Progenitor cell of endocrine pancreas (in vitro differentiated cells): ENCODE measurements around the gene DPY19L1. TPM values are rescaled to one million over a fixed set of nuclear protein-coding genes. Genes with fewer than 3 reads are reported as not detected.
A peak's percentile ranks its signal among the peaks of the same experiment; 100 is the strongest.

Experiments used
- DNase-seq: peaks from one replicate; pipeline ENCODE4 v3.0.0; 2021; ENCODE audit warnings: low spot score; ENCODE audit not compliant: unreplicated experiment
- H3K27ac Mint-ChIP-seq: 2 replicates; pipeline ENCODE4 v1.8.0; 2021; ENCODE audit warnings: mild to moderate bottlenecking, moderate library complexity, mixed read lengths
- H3K27me3 Mint-ChIP-seq: 2 replicates; pipeline ENCODE4 v1.8.0; 2021; ENCODE audit warnings: mixed read lengths
- H3K36me3 Mint-ChIP-seq: 2 replicates; pipeline ENCODE4 v1.8.0; 2022; ENCODE audit warnings: mixed read lengths; ENCODE audit not compliant: insufficient read depth
- H3K4me1 Mint-ChIP-seq: 2 replicates; pipeline ENCODE4 v1.8.0; 2021; ENCODE audit warnings: low read depth, mixed read lengths
- H3K4me3 Mint-ChIP-seq: 2 replicates; pipeline ENCODE4 v1.8.0; 2021; ENCODE audit warnings: low read depth, mild to moderate bottlenecking, moderate library complexity, mixed read lengths
- H3K9me3 Mint-ChIP-seq: 2 replicates; pipeline ENCODE4 v1.8.0; 2021; ENCODE audit warnings: low read depth, mixed read lengths
- total RNA-seq: library from RNA; stranded (reverse); gene quantifications from 2 replicates; pipeline ENCODE4 v1.2.1, GENCODE V29; 2021
- TF ChIP-seq, protein P1 (sequence below): fragments of 200-600 bp; sonication (generic); IDR thresholded peaks from one replicate; pipeline ENCODE4 v1.5.0; 2021; ENCODE audit warnings: antibody characterized with exemption, mild to moderate bottlenecking; ENCODE audit not compliant: unreplicated experiment

DPY19L1 gene
- total RNA-seq, 1 donor from 2014 or later, result 31.6 TPM

DNA sequence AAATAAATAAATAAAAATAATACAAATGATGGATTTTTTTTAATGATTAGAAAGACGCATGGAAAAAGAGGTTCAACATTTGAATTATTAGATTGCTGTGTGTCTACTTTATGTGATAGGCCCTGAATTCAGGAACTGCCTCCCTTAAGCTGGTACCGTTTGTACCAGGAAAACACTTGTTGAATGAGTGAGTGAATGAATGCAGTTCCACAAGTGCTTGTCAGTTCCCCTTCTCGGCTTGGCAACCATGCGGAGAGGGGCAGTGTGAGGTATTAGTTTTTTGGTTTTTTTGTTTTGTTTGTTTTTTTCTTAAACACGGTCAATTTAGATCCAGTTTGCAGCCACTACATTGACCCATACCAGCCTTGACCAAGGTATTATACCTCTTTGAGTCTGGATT is 2.1 kb upstream of the DPY19L1 start:
- peaks cover 20% of the 10 kb centered on the region for H3K4me1 Mint-ChIP-seq
- TF ChIP-seq, protein P1, sequence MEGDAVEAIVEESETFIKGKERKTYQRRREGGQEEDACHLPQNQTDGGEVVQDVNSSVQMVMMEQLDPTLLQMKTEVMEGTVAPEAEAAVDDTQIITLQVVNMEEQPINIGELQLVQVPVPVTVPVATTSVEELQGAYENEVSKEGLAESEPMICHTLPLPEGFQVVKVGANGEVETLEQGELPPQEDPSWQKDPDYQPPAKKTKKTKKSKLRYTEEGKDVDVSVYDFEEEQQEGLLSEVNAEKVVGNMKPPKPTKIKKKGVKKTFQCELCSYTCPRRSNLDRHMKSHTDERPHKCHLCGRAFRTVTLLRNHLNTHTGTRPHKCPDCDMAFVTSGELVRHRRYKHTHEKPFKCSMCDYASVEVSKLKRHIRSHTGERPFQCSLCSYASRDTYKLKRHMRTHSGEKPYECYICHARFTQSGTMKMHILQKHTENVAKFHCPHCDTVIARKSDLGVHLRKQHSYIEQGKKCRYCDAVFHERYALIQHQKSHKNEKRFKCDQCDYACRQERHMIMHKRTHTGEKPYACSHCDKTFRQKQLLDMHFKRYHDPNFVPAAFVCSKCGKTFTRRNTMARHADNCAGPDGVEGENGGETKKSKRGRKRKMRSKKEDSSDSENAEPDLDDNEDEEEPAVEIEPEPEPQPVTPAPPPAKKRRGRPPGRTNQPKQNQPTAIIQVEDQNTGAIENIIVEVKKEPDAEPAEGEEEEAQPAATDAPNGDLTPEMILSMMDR, result no peak
- no peak for DNase-seq
- H3K27ac Mint-ChIP-seq, result no peak overlapping the region
- peaks cover 7% of the 10 kb centered on the region for H3K27me3 Mint-ChIP-seq
- H3K36me3 Mint-ChIP-seq, result no peaks in the 10 kb centered on the region
- H3K4me3 Mint-ChIP-seq, result no peak overlapping the region
- H3K9me3 Mint-ChIP-seq, result no peaks in the 10 kb centered on the region

DNA sequence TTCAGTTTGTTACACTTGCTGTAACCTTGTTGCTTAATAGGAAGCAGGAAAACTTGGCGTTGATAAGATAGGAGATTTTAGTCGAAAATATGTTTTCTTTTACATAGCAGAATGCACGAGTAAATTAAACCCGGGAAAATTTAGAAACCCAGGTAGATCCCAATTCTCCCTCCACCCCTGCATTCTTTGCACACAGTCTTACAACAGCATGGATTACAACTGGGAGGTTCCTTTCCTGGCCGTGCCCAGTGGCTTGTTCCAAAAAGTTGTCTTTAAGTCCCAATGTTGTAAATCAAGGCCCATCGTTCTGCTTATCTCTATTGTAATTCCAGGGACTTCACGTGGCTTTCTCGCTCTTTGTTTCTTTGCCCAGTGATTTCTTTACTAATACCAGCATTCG is 1.1 kb upstream of the DPY19L1 start:
- Mint-ChIP-seq H3K27me3 (peaks cover 1% of the 10 kb centered on the region), H3K9me3 (no peaks in the 10 kb centered on the region), H3K4me1 (peaks cover 20% of the 10 kb centered on the region), H3K27ac (peak overlapping the region; percentile 90), H3K36me3 (no peaks in the 10 kb centered on the region), H3K4me3 (peak overlapping the region; percentile 84)
- no peak for DNase-seq
- TF ChIP-seq, protein P1, result no peak

DNA sequence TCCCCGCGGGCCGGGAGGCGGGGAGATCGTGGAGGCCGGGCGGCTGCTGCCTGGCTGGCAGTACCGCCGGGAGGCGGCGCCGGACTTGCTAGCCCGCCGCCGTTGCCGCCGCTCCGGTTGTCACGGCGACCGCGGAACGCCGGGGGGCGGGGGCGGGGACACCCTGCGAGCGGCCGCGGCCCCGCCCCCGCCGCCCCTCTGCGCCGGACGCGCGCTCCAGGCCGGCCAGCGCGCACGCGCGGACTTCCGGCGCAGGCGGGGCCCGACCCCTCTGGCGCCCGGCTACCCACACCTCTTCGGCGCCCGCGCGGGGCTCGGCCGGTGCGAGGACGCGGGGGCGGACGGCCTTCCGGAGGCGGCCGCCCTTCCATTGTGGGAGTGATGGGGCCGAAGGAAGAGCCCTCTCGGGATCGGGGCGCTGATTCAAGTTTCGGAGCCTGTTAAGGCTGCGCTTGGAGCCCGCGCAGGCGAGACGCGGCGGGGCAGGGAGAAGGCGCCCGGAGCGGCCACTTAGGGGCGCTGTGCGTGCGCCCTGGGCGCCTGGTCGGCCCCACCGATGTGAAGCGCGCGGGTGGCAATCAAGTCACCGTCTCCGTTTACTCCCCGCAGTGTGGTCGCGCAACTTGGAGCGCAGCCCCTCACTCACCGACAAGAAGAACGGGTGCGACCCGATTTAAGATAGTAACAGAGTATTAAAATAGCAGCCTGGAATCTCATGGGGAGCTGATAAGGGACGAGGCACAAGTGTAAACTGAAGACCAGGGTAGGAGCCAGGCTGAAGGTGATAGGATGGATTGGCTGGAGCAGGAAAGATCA is 449 bp upstream of the DPY19L1 start:
- Mint-ChIP-seq H3K27ac (peak overlapping the region; percentile 90), H3K9me3 (no peaks in the 10 kb centered on the region), H3K36me3 (no peaks in the 10 kb centered on the region), H3K4me1 (peaks cover 25% of the 10 kb centered on the region), H3K27me3 (no peaks in the 10 kb centered on the region), H3K4me3 (peak overlapping the region; percentile 84)
- TF ChIP-seq, protein P1, result peak; percentile 89
- peak; percentile 92 for DNase-seq

DNA sequence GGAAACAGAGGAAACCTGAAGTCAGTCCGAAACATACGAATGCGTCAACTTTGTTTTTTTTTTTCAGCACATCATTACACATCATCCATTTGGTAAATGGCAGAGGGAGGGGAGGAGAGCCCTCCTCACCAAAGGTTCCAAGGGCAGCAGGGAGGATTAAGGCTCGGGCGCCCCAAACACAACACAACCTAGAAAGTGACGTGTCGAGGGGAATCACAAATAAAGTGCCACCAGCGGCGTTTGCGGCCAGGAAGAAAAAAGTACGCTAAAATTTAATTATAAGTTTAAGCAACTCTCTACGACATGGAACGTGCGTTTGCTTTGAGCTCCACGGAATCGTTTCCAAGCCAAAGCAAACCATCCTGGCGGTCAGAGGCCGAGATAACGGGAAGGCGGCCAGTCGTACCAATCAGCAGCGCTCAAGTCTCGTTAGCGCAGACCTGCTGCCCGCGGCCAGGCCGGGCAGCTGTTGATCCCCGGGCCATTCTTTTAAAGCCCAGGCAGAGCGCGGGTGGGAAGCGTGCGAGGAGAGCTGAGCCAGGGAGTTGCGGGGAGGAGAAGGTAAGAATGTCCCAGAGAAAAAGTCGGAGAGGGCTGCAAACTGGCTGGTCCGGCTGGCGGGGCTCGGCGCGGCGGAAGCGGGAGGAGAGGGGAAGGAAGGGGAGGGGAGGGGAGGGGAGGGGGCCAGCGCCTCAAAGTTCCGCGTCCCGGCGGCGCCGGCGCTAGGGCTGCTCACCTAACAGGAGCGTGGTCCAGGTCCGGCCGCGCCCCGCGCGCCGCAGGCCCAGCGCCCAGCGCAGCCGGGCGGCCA is 719 bp downstream of the DPY19L1 start:
- Mint-ChIP-seq H3K4me3 (peak overlapping the region; percentile 98), H3K4me1 (peaks cover 31% of the 10 kb centered on the region), H3K9me3 (no peaks in the 10 kb centered on the region), H3K27ac (peak overlapping the region; percentile 98), H3K36me3 (no peaks in the 10 kb centered on the region), H3K27me3 (no peaks in the 10 kb centered on the region)
- DNase-seq, result peak; percentile 37
- TF ChIP-seq, protein P1, result no peak

DNA sequence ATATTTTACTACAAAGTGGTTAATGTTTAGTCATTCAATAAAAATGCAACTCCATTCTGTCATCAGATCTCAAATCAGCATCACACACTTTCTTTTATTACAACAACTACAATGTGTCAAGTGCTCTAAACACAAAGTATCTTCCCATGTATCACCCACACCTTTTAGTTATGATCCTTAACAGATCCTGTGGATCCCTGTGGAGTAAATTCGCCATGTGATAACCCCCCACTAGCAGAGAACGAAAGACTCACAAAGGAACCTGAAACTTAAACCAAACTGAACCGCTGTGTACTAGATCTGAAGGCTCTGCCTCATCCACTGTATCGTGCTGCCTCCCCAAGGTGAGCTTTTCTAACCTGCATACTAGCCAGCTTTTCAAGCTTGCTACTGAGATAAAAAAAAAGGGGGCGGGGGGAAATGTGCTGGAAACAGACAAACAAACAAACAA is 1.7 kb downstream of the DPY19L1 start:
- no peaks in the 10 kb centered on the region for H3K9me3 Mint-ChIP-seq
- H3K27me3 Mint-ChIP-seq, result no peaks in the 10 kb centered on the region
- DNase-seq, result no peak
- H3K4me3 Mint-ChIP-seq, result peak overlapping the region; percentile 98
- H3K36me3 Mint-ChIP-seq, result no peaks in the 10 kb centered on the region
- peaks cover 31% of the 10 kb centered on the region for H3K4me1 Mint-ChIP-seq
- TF ChIP-seq, protein P1, result no peak
- no peak overlapping the region for H3K27ac Mint-ChIP-seq
